HG02884 (cell line): Measurements from ENCODE around the gene CLCN5.

ENCODE experiments used
- ATAC-seq: cut with Tn5 transposase; IDR thresholded peaks from one replicate; pipeline ENCODE4 v1.9.1; 2021; ENCODE audit warnings: mild to moderate bottlenecking, moderate library complexity; ENCODE audit not compliant: unreplicated experiment

The CLCN5 gene

DNA sequence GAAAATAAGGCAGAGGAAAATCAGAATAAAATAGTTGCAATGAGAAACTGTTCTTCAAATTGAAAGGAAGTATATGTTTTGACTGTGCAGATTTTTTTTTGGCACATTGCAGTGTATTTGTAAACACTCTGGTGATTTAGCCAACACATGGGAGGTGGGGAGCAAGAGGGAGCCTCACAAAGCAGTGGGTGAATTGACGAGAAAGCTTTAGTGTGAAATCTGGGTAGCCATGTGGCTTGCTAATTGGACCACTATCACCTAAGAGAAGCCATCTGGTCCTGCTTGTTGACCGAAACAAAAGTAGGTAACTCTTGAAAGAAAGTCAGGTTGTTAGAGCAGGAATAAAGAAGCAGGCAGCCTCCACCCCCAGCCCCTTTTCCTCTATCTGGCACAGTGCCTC, 10.4 kb downstream of the CLCN5 start:
- no peak for ATAC-seq

DNA sequence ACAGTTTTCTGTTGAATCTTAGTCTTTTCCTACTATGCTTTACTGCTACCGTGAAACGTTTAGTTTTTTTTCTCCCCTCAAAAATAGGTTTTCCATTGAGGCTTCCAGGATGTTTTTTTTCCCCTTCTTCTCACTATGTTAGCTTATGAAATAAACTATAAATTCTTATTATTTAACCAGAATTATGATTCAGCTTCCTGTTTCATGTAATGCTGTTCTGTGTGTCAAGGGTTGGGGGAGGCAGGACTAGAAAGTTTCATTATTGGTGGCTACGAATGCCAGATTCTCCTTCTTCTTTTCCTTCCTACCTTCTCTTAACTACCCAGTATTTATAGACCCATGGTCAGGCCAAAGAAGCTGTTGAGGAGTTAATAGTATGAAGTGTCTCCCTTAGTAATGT, 11.8 kb downstream of the CLCN5 start:
- no peak for ATAC-seq

DNA sequence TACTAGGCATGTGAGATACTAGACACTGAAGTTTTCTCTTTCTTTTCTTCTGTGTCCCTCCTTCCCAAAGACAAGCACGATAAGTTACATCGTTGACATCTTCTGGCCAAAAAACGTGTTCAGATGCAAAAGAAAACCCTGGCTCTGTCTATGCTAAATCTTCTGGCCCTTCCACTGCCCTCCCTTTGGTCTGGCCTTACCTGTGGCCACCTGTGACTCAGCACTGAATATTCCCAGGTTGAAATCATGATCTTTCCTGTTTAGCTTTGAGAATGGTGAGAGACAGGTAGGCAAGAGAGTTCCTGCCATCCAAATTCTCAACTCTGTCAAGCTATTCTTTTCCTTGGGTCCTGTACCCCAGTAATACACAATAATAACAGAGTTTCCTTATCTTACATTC, 12.3 kb downstream of the CLCN5 start:
- ATAC-seq: no peak

DNA sequence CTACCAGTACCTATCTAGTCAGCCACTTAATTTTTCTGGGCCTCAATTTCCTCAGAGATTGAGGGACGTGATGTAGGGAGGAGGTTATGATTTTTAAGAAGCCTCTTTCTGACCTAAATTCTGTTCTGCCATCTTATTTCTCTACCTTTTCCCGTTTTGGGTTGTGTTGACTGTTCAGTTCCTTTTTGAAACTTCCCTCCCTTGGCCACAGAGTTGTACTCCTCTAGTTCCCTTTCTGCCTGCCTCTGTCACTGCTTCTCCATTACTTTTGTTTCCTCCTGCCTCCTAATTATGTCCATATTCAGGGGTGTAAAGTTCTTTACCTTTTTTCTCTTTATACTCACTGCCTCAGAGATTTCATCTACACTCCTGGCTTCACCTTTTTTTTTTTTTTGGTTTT, 25.4 kb downstream of the CLCN5 start:
- ATAC-seq: no peak

DNA sequence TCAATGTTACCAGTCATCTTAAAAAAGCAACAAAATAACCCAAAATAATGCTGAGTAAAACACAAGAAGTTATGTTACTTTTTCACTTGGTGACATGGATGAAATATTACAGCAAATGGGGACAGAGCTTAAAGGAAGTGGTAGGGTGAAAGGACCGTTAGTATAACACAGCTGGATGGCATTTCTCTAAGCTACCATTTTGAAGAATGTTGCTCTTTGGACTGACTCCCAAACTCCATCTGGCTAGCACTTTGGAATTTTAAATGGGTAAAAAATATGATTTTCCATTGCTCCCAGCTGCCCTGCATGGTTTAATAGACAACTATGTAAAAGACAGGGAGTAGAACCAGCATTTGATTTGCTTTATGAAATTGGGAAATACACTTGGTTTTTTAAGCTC, 27.6 kb downstream of the CLCN5 start:
- ATAC-seq: no peak

DNA sequence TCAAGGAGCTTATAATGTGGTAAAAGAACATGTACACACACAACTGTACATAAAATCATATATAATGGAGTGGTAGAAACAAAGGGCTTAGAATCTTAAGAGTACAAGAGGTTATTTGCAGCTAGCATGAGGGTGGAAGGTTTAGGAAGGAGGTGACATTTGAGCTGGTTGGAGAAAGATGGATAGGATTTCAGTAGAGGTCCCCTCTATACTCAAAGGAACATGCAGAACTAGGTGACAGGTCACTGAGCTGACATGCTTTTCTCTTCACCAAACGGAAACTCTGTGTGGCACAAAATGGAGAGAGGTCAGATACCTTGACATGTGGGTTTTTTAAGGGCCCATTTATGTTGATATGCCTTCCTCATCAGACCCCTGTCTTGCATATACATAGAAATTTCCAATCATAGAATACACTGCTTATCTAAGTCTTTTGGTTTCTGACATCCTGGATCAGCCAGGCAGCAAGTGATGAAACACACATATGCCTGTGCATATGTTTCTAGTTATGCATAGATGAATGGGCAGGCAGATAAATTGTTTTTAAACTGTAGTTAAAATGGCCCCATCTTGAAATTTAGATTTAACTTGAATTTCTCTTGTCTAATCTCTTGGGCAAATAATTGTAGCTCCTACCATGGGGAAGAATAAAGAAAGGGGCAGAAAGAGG, 29.3 kb downstream of the CLCN5 start:
- ATAC-seq: no peak

DNA sequence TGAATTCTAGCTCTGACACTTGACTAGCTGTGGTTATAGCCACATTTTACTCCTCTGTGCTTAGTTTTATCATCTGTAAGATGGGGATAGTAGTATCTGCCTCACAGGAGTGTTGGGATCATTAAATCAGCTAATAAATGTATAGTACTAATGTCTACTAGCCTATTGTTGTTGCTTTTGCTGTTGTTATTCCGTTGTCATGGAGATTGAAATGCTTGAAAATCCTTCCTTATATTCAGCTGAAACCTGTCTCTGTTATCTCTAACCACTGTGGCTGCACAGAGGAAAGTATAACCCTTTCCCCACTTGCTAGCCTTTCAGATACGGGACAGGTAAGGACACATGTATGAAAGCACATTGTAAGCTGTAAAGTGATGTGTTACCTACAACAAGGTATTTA, 33.9 kb downstream of the CLCN5 start:
- ATAC-seq: no peak

DNA sequence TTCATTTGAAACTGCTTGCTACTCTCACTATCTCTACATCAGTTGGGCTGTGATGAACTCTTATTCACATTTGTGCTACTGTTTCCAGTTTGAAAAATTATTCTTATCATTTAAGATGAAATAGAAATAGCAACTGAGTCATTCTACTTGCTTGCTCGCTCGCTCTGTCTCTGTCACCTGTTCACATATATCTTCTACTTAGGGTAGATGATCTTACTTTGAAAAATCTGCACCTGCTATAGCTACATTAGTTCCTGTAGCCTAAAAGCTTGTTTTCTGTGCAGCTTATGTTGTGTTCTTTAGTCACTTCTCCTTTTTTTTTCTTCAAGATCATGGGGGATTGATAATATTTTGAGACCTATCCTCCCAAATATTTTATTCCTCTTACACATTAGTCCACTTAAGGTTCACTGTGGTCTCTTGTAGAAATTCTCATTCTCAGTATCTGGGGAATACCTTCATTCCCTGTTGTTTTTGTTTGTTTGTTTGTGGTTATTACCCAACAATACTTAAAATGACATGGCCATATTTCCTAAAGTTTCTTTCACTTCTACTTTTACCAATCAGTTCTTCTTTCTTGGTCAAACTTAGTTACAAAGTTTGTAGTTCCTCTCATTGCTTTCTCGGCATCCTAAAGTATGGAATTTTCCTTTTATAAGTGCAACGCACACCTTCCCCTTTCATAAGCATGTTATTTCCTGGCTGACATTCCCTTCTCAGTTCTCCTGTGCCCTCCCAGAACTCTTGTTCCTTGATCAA, 36.5 kb downstream of the CLCN5 start:
- no peak for ATAC-seq

DNA sequence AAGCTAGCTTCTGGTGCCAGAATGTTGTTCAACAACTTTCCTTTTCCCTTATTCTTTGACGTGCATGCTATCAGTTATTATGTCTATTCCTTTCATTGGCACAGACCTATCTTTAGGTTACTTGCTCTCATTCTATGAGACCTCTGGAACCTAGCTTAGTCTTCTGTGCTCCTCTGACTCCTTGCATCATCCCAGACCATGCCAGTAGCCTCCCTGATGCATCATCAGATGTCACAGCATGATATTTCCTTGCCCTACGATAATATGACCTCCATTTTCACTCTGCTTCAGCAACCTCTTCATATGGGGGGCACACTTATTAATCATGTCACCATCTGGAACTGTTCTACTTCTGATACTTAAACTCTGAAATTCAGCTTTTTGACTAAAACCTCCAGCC, 37.2 kb downstream of the CLCN5 start:
- no peak for ATAC-seq

DNA sequence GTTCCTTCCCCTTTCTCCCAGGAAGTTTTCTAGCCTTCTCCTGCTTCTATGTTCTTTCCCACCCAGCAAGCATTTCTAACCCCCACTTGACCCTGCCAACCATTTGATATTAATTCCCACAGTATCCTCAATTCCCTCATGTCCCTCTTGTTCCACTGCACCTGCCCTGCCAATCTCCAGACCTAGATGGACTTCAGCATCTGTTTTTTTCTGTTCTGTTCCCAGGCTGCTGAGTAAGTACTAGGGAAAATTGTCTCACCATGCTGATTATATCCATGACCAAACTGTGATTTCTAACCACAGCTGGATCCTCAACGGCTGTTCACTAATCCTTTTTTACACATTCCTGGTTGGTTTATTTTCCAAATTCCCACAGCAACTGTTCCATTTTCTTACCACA, 37.7 kb downstream of the CLCN5 start:
- ATAC-seq: no peak

DNA sequence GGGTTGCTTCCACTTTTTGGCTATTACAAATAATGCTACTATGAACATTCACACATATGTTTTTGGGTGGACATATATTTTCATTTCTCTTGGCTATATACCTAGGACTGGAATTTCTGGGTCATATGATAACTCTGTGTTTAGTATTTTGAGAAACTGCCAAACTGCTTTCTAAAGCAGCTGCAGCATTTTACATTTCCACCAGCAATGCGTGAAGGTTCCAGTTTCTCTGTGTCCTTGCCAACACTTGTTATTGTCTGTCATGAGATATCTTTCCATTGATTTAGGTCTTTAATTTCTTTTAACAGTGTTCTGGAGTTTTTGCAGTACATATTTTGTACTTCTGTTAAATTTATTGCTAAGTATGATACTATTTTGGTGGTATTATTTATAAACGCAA, 48.3 kb downstream of the CLCN5 start:
- ATAC-seq: no peak

DNA sequence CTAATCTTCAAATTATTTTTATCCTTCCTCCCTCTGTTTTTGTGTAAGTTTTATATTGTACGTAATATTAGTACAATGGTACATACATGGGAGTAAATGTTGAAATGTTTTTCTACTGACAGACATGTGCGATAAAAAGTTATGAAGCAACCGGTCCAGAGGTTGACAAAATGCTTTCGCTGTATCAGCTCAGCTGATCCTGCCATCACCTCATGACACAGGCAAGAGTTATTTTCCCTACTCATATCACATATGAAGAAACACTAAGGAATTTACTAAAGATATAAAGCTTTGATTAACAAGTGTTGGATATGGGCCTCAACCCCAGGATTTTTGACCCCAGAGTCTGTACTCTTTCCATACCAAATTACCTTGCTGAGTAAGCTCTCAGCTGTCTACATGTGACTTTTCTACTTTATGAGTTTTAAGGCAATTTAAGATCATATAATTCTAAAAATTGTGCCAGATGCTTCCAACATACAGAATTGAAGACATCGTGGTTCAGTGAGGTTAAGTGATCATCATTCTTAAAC, 50.0 kb downstream of the CLCN5 start:
- no peak for ATAC-seq

DNA sequence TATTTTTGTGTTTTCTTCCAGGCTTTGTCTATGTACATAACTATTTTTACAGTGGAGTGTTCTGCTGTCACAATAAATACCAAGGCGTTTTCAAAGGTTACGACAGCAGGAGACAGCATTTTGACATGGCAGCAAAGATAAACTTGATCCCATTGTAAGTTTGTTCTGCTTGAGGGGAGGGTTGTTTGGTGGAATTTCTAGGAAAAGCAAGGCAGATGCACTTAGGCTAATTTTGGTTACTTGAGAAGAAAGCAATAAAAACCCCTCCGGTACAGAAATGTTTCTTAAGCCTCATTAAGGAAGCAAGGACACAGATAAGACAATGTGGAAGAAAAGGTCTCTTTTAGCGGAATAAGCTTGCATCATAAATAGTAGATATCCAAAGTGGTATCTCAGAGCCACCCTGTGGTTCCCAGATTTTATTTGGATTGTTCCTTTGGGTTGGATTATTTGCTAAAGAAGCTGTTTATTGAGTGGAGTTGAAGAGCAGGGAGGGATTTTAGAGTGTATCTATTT, 54.3 kb downstream of the CLCN5 start:
- no peak for ATAC-seq

DNA sequence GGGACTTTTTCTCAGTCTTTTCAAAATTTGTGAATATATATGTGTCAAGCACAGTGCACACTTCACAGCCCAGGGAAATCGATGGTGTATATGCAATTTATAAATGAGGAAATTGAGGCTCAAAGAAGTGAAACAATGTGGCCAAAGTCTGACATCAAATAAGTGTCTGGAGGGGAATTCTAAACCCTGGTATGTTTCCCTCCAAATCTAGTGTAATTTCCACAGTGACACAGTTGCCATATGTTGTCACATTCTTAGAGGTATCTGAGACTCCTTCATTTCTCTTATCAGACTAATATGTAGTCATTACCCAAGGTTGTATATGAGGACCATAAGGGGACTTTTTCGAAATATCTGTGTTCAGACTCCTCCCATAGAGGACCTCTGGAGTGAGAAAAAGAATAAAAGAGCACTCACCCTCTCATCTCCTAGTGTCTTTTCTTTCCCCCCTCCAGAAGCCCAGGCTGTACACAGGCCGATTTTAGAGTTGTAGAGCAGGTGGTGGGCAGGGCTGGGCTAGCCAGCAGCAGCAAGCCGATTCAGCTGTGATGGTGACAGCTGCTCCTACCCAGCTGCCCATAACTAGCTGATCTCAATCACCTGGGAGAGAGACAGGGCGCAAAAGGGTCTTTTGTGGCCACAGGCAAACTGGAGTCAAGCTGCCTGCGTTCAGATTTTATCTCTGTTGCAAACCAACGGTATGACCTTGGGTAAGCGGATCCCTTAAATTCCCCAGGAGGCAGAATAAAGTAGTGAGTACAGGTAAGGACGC, 55.1 kb downstream of the CLCN5 start:
- ATAC-seq: no peak

DNA sequence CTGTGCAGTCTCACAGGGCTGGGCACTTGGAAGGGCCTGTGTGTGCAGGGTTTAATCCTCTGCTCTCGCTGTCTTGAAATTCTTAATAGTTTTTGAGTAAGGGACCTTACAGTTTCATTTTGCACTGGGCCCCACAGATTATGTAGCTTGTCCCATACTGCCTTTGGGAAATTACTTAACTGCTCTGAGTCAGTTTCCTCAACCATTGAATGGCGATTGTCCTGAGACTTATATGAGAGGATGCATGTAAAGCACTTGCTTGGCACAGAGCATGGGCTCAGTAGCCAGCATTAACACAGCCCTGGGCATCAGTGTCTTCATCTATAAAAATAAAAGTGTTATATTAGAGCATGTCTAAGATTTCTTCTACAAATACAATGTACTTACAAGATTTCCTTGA, 55.8 kb downstream of the CLCN5 start:
- no peak for ATAC-seq

DNA sequence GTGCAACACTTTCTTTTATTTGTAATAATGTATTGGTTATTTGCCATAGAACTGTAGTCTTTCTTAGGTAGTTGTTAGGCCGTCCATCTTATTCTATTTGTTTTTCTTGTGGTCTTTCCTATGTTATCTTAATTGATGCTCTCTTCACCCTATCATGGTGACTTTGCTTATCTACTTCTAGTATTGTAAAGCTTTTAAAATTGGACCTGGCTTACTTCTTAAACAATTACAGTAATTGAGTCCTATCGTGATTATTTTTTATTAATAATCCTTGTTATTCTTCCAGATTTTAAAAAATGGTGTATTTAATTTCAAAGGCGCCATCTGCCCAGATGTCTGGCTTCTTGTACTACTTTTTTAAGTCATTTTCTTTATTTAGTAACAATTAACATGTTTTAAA, 63.7 kb downstream of the CLCN5 start:
- ATAC-seq: no peak

DNA sequence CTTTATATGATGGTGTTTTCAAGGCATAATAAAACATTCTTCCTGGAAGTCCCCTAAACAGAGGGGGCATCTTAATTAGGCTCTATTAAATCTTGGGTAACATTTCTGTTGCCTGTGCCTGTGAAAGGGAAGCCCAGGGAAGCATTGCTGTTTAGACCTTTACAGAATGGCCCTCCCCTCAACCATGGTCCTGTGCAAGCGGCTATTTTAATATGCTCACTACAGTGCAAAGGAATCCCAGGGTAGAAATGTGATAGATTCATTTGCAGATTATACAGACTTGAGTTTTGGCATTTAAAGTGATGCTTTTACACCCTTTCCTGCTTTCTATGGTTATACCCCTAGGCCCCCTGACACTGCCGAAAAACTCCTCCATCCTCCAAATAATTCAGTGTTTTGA, 65.3 kb downstream of the CLCN5 start:
- ATAC-seq: no peak

DNA sequence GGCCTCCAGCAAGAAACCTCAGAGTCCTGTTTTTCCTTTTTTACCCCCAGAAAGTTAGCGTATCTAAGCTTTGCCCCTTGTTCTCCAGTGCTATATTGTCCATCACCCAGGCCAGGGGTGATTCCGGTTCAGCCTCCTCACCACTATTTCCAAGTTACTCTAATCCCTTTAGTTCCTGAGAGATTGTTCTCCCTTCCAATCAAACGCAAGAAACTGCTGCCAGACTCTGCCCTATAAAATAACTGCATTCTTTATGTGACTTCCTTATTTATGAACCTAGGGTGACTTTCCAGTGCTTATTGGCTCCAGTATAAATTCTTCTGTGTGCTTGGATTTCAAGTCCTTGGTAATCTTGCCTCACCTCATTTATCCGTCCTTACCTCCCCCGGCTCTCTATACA, 65.7 kb downstream of the CLCN5 start:
- ATAC-seq: no peak

DNA sequence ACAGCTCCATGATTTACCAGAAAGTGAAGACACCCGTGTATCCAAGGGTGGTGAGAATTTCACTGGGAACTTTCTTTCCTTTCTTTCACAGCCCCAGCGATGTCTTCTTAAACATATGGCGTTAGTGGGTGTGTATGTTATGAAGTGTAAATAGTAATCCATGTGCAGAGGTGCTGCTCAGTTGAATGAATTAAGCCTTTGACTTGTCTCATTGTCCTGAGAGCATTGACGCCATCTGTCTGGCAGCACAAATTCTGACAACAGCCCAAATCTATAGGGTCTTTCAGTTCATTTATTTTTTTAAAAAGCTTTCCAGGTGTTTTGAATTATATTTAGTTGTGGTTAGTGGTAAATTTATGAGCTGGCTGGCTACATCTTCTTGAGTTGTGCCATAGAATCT, 69.4 kb downstream of the CLCN5 start:
- no peak for ATAC-seq

DNA sequence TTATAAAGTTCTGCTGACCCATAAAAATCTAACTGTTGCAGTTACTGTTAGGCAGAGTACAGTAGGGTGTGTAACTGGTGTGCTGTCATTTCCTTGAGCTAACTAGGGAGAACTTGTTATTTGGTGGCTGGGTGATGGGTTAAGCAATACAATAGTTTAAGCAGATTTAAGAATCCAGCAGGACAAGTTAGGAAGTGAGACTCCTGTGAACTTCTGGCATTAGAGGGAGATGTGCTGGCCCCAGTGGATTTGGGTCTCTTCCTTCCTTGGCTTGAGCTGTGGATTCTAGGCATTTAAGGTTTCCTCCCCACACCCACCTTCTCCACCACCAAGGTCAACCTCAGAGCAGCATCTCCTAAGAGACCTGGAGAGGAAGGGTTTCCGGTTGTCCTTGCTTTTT, 70.5 kb downstream of the CLCN5 start:
- ATAC-seq: no peak

DNA sequence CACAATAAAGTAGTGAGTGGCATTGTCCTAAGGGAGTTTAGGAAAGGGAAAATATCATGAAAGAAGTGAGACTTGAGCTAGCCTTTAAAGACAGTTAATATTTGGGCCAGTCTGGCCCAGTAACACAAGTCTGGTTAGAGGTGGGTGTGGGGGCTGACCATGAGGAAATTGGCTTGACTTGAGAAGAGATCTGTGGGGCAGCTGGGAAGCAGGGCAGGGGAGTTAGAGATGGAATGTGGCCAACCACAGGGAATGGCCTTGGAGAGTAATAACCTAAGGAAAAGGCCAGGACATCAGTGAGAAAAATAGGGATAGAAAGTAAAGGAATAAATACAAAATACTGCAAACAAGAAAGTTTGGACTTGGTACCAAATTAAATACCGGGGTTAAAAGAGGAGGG, 71.3 kb downstream of the CLCN5 start:
- ATAC-seq: no peak
